ENCODE measurements around the gene JARID2. TPM values are rescaled to one million over a fixed set of nuclear protein-coding genes. Genes with fewer than 3 reads are reported as not detected.

Gene JARID2
- total RNA-seq, 1 experiment from 2014 or later, result 6.0 TPM

DNA sequence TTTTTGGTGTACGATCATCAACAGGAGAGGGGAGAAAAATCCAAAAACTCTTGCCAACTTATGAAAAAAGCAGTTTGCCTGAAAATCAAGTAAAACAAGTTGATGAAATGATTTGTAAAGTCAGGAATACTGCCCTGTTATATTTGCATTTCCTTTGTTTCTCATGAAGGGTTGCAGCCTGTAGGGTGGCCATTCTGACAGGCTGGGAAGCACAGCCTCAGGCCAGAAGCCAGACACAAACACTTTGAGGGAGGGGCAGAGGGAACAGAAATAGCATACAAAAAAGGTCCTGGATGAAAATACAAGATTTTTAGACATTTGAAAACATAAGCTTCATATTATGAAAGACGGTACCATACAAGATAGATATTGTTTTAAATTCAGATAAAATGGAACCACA is 307.2 kb downstream of the JARID2 start:
- H3K4me3 ChIP-seq (ENCODE audit: low read depth in 2 of 2, low read length in 2 of 2), result no peak overlapping the region
- DNase-seq (ENCODE audit: low read depth, low spot score) (no peak), ATAC-seq (no peak)
- H3K4me1 ChIP-seq (ENCODE audit: control insufficient read depth, insufficient read depth, low read length), result no peaks in the 10 kb centered on the region
- no peaks in the 10 kb centered on the region for H3K9me3 ChIP-seq (ENCODE audit: control insufficient read depth, insufficient read depth, low read depth, low read length)
- no peaks in the 10 kb centered on the region for H3K27me3 ChIP-seq (ENCODE audit: control insufficient read depth, insufficient read depth, low read length)
- CTCF ChIA-PET, result interaction anchor here (0.6 kb wide), 1 partner anchor 1633 kb away, joined by 10 read pairs; no protein-coding TSS in a partner anchor
- no peak overlapping the region for H3K27ac ChIP-seq (ENCODE audit: low read length)
- intact Hi-C loops (cut with micrococcal nuclease; ENCODE audit: unreplicated experiment), result no loop called here
- no peaks in the 10 kb centered on the region for H3K36me3 ChIP-seq (ENCODE audit: control insufficient read depth, insufficient read depth, low read length)
- in situ Hi-C loops (cut with HindIII; ENCODE audit: low pct_unique_long_range_greater_than_20kb, low sequenced_read_pairs), result no loop called here
- no TSS peak for BruUV-seq (replicated peaks)
- POLR2A ChIA-PET, result no interaction called here
- TF ChIP-seq TCF7L2 (IDR thresholded peaks at IDR 0.05; ENCODE audit: low read depth, low read length), result no peak

DNA sequence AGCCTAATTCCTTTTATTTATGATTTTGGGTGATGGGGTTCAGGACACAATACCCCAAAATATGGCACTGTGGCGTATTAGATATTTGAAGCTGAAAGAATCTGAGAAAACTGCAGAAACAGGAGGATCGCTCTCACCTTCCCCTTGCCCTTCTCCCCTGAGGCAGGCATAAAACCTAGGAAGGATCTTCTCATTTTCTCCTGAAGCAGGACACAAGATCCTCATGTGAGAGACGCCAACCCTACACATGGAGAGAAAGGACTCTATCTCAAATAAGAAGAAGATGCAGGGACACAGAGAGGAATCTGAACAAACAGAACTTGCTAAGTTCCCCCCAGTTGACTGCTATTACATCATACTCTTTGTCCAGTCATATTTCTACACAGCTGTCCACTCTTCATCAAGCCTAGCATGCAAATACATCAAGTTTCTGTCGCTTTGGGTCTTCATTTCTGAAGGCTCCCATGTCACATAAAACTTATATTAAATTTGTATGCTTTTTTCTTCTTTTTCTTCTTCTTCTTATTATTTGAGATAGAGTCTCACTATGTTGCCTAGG is 307.9 kb downstream of the JARID2 start:
- in situ Hi-C loops (cut with HindIII; ENCODE audit: low pct_unique_long_range_greater_than_20kb, low sequenced_read_pairs), result no loop called here
- Histone ChIP-seq H3K36me3 (ENCODE audit: control insufficient read depth, insufficient read depth, low read length) (no peaks in the 10 kb centered on the region), H3K27me3 (ENCODE audit: control insufficient read depth, insufficient read depth, low read length) (no peaks in the 10 kb centered on the region), H3K4me3 (ENCODE audit: low read depth in 2 of 2, low read length in 2 of 2) (no peak overlapping the region), H3K9me3 (ENCODE audit: control insufficient read depth, insufficient read depth, low read depth, low read length) (no peaks in the 10 kb centered on the region), H3K4me1 (ENCODE audit: control insufficient read depth, insufficient read depth, low read length) (no peaks in the 10 kb centered on the region), H3K27ac (ENCODE audit: low read length) (no peak overlapping the region)
- no TSS peak for BruUV-seq (replicated peaks)
- no peak for ATAC-seq
- intact Hi-C loops (cut with micrococcal nuclease; ENCODE audit: unreplicated experiment), result no loop called here
- DNase-seq (ENCODE audit: low read depth, low spot score), result no peak
- CTCF ChIA-PET, result interaction anchor here (0.7 kb wide), 1 partner anchor 630 kb away, joined by 6 read pairs; no protein-coding TSS in a partner anchor
- POLR2A ChIA-PET, result interaction anchor here (0.6 kb wide), 1 partner anchor 666 kb away, joined by 3 read pairs; no protein-coding TSS in a partner anchor
- TF ChIP-seq SIN3A (IDR thresholded peaks at IDR 0.05; ENCODE audit: borderline replicate concordance, insufficient read depth, low read depth, low read length) (no peak), POLR2AphosphoS5 (IDR thresholded peaks at IDR 0.05; ENCODE audit: low read depth, low read length) (no peak)
- TF ChIP-seq, protein P1, sequence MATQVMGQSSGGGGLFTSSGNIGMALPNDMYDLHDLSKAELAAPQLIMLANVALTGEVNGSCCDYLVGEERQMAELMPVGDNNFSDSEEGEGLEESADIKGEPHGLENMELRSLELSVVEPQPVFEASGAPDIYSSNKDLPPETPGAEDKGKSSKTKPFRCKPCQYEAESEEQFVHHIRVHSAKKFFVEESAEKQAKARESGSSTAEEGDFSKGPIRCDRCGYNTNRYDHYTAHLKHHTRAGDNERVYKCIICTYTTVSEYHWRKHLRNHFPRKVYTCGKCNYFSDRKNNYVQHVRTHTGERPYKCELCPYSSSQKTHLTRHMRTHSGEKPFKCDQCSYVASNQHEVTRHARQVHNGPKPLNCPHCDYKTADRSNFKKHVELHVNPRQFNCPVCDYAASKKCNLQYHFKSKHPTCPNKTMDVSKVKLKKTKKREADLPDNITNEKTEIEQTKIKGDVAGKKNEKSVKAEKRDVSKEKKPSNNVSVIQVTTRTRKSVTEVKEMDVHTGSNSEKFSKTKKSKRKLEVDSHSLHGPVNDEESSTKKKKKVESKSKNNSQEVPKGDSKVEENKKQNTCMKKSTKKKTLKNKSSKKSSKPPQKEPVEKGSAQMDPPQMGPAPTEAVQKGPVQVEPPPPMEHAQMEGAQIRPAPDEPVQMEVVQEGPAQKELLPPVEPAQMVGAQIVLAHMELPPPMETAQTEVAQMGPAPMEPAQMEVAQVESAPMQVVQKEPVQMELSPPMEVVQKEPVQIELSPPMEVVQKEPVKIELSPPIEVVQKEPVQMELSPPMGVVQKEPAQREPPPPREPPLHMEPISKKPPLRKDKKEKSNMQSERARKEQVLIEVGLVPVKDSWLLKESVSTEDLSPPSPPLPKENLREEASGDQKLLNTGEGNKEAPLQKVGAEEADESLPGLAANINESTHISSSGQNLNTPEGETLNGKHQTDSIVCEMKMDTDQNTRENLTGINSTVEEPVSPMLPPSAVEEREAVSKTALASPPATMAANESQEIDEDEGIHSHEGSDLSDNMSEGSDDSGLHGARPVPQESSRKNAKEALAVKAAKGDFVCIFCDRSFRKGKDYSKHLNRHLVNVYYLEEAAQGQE (IDR thresholded peaks at IDR 0.05; ENCODE audit: insufficient read depth in 1 of 2, low read depth in 2 of 2, low read length in 1 of 2), result no peak
- TF ChIP-seq, protein P2, sequence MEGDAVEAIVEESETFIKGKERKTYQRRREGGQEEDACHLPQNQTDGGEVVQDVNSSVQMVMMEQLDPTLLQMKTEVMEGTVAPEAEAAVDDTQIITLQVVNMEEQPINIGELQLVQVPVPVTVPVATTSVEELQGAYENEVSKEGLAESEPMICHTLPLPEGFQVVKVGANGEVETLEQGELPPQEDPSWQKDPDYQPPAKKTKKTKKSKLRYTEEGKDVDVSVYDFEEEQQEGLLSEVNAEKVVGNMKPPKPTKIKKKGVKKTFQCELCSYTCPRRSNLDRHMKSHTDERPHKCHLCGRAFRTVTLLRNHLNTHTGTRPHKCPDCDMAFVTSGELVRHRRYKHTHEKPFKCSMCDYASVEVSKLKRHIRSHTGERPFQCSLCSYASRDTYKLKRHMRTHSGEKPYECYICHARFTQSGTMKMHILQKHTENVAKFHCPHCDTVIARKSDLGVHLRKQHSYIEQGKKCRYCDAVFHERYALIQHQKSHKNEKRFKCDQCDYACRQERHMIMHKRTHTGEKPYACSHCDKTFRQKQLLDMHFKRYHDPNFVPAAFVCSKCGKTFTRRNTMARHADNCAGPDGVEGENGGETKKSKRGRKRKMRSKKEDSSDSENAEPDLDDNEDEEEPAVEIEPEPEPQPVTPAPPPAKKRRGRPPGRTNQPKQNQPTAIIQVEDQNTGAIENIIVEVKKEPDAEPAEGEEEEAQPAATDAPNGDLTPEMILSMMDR (IDR thresholded peaks at IDR 0.05), result no peak

DNA sequence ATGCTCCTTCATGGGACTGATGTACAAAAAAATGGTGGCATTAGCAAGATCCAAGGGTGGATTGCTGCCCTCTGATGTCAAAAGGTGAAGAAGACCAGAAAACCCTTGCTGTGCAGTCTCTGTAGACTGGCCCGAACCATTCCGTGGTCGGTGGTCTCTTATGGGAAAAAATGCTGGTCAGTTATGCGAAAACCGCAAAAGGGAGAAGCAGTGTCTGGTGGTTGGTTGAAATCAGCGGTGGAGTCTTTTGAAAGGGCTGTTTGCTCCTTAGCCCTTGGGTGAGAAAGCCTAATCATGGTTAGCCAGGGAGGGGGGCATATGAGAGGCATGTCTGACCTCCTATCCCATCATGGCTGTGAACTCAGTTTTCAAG is 308.8 kb downstream of the JARID2 start:
- Histone ChIP-seq H3K36me3 (ENCODE audit: control insufficient read depth, insufficient read depth, low read length) (no peaks in the 10 kb centered on the region), H3K27ac (ENCODE audit: low read length) (no peak overlapping the region), H3K9me3 (ENCODE audit: control insufficient read depth, insufficient read depth, low read depth, low read length) (no peaks in the 10 kb centered on the region), H3K27me3 (ENCODE audit: control insufficient read depth, insufficient read depth, low read length) (no peaks in the 10 kb centered on the region), H3K4me3 (ENCODE audit: low read depth in 2 of 2, low read length in 2 of 2) (no peak overlapping the region), H3K4me1 (ENCODE audit: control insufficient read depth, insufficient read depth, low read length) (no peaks in the 10 kb centered on the region)
- ATAC-seq (no peak), DNase-seq (ENCODE audit: low read depth, low spot score) (no peak)
- no TSS peak for BruUV-seq (replicated peaks)
- ChIA-PET CTCF (no interaction called here), POLR2A (interaction anchor here (0.6 kb wide), 1 partner anchor 666 kb away, joined by 3 read pairs; no protein-coding TSS in a partner anchor)
- intact Hi-C loops (cut with micrococcal nuclease; ENCODE audit: unreplicated experiment), result no loop called here
- in situ Hi-C loops (cut with HindIII; ENCODE audit: low pct_unique_long_range_greater_than_20kb, low sequenced_read_pairs), result no loop called here
- no peak for TF ChIP-seq SIN3A (IDR thresholded peaks at IDR 0.05; ENCODE audit: borderline replicate concordance, insufficient read depth, low read depth, low read length)
- TF ChIP-seq POLR2AphosphoS5 (IDR thresholded peaks at IDR 0.05; ENCODE audit: low read depth, low read length), result no peak
- no peak for TF ChIP-seq TCF7L2 (IDR thresholded peaks at IDR 0.05; ENCODE audit: low read depth, low read length)
- TF ChIP-seq, protein P1 (IDR thresholded peaks at IDR 0.05; ENCODE audit: insufficient read depth in 1 of 2, low read depth in 2 of 2, low read length in 1 of 2), result no peak
- TF ChIP-seq, protein P2 (IDR thresholded peaks at IDR 0.05), result no peak
